ENCODE data around the gene LDB2. TPM values are rescaled to one million over a fixed set of nuclear protein-coding genes. Genes with fewer than 3 reads are reported as not detected.

The LDB2 gene
- polyA plus RNA-seq, 3 donors = not detected

GRCh38 chr4:16759931-16760582 is 138.4 kb downstream of the LDB2 start:
- H3K36me3 ChIP-seq (replicated peaks in 1 of 2; ENCODE audit: control insufficient read depth in 1 of 2, insufficient read depth in 2 of 2, low read length in 2 of 2) = no peaks in the 10 kb centered on the region
- H3K27me3 Mint-ChIP-seq (ENCODE audit: low read depth in 3 of 3) = peaks cover 0 to 2% (median 1%) of the 10 kb centered on the region in 3 donors
- H3K4me1 ChIP-seq (ENCODE audit: control insufficient read depth in 1 of 2, insufficient read depth in 2 of 2, low read length in 2 of 2) = no peaks in the 10 kb centered on the region
- no peaks in the 10 kb centered on the region for H3K27me3 ChIP-seq (ENCODE audit: control insufficient read depth in 2 of 2, insufficient read depth in 2 of 2, low read length in 2 of 2)
- no peak for DNase-seq
- H3K79me2 ChIP-seq (ENCODE audit: insufficient read depth, low read length) = no peaks in the 10 kb centered on the region
- peaks cover 0 to 4% (median 0%) of the 10 kb centered on the region in 7 donors for H3K9me3 Mint-ChIP-seq
- H3K9ac ChIP-seq (ENCODE audit: insufficient read depth, low read length, poor library complexity, severe bottlenecking) = no peak overlapping the region
- no peak overlapping the region for H3K27ac ChIP-seq (ENCODE audit: low read depth in 1 of 2, low read length in 2 of 2)
- H3K4me2 ChIP-seq (replicated peaks; ENCODE audit: extremely low read depth, low read length, poor library complexity, severe bottlenecking) = no peak overlapping the region
- TF ChIP-seq CTCF (IDR thresholded peaks at IDR 0.05) = no peak
- no peaks in the 10 kb centered on the region for H3K4me1 Mint-ChIP-seq
- no peaks in the 10 kb centered on the region for H3K36me3 Mint-ChIP-seq
- H3K9me3 ChIP-seq (replicated peaks in 1 of 2; ENCODE audit: control insufficient read depth in 1 of 2, insufficient read depth in 1 of 2, low read length in 2 of 2) = no peaks in the 10 kb centered on the region
- H3K4me3 ChIP-seq (replicated peaks in 1 of 3; ENCODE audit: low read depth in 2 of 3, low read length in 3 of 3) = no peak overlapping the region
- no peak overlapping the region for H3K27ac Mint-ChIP-seq
- no peak overlapping the region for H3K4me3 Mint-ChIP-seq
- no CpG with 5 or more reads among the region's 5 CpGs for WGBS (ENCODE audit: insufficient coverage)
- no peak overlapping the region for H2AFZ ChIP-seq (ENCODE audit: insufficient read depth, low read depth, low read length, poor library complexity, severe bottlenecking)
- intact Hi-C loops (cut with micrococcal nuclease) = no loop called here
- no peaks in the 10 kb centered on the region for H4K20me1 ChIP-seq (ENCODE audit: insufficient read depth, low read length)

GRCh38 chr4:16758816-16759215 is 139.6 kb downstream of the LDB2 start:
- no peak overlapping the region for H3K4me2 ChIP-seq (replicated peaks; ENCODE audit: extremely low read depth, low read length, poor library complexity, severe bottlenecking)
- Mint-ChIP-seq H3K36me3 (no peaks in the 10 kb centered on the region), H3K27me3 (ENCODE audit: low read depth in 3 of 3) (peaks cover 0 to 2% (median 1%) of the 10 kb centered on the region in 3 donors), H3K4me3 (no peak overlapping the region), H3K4me1 (no peaks in the 10 kb centered on the region), H3K9me3 (peaks cover 0 to 4% (median 0%) of the 10 kb centered on the region in 7 donors), H3K27ac (no peak overlapping the region)
- no peaks in the 10 kb centered on the region for H3K9me3 ChIP-seq (replicated peaks in 1 of 2; ENCODE audit: control insufficient read depth in 1 of 2, insufficient read depth in 1 of 2, low read length in 2 of 2)
- H3K79me2 ChIP-seq (ENCODE audit: insufficient read depth, low read length) = no peaks in the 10 kb centered on the region
- H3K36me3 ChIP-seq (replicated peaks in 1 of 2; ENCODE audit: control insufficient read depth in 1 of 2, insufficient read depth in 2 of 2, low read length in 2 of 2) = no peaks in the 10 kb centered on the region
- no peak for DNase-seq
- intact Hi-C loops (cut with micrococcal nuclease) = no loop called here
- no peak for TF ChIP-seq CTCF (IDR thresholded peaks at IDR 0.05)
- no peak overlapping the region for H3K27ac ChIP-seq (ENCODE audit: low read depth in 1 of 2, low read length in 2 of 2)
- no peaks in the 10 kb centered on the region for H4K20me1 ChIP-seq (ENCODE audit: insufficient read depth, low read length)
- WGBS (ENCODE audit: insufficient coverage) = no CpG with 5 or more reads among the region's 8 CpGs
- no peaks in the 10 kb centered on the region for H3K27me3 ChIP-seq (ENCODE audit: control insufficient read depth in 2 of 2, insufficient read depth in 2 of 2, low read length in 2 of 2)
- no peak overlapping the region for H3K9ac ChIP-seq (ENCODE audit: insufficient read depth, low read length, poor library complexity, severe bottlenecking)
- H2AFZ ChIP-seq (ENCODE audit: insufficient read depth, low read depth, low read length, poor library complexity, severe bottlenecking) = no peak overlapping the region
- no peak overlapping the region for H3K4me3 ChIP-seq (replicated peaks in 1 of 3; ENCODE audit: low read depth in 2 of 3, low read length in 3 of 3)
- no peaks in the 10 kb centered on the region for H3K4me1 ChIP-seq (ENCODE audit: control insufficient read depth in 1 of 2, insufficient read depth in 2 of 2, low read length in 2 of 2)

Data from CD14-positive monocyte (primary cell).